Motor neuron (in vitro differentiated cells): ENCODE results near the gene TPSB2. TPM values are rescaled to one million over a fixed set of nuclear protein-coding genes. Genes with fewer than 3 reads are reported as not detected.
"Not testable (repeated sequence)": the region's sequence is repeated elsewhere in the genome, so short reads cannot be mapped to it uniquely, and the experiment has no call there.

ENCODE experiments used
- ATAC-seq, 8 experiments: fragments of 200-7000 bp; cut with Tn5 transposase; replicated peaks in 6 of 8; 2 replicates each; pipeline ENCODE4 v1.8.0; 2021; ENCODE audit warnings: mild to moderate bottlenecking in 8 of 8, moderate library complexity in 8 of 8
- H3K27ac ChIP-seq, 2 donors: fragments of 250-450 bp; sonication (Bioruptor Pico); 2 replicates each; pipeline ENCODE4 v1.9.0; 2021; ENCODE audit warnings: antibody characterized with exemption in 2 of 2, mild to moderate bottlenecking in 2 of 2, moderate library complexity in 1 of 2
- H3K4me1 ChIP-seq, 2 donors: fragments of 250-450 bp; sonication (Bioruptor Pico); replicated peaks in 1 of 2; 2 replicates each; pipeline ENCODE4 v1.6.1; 2021; ENCODE audit warnings: antibody characterized with exemption in 2 of 2, mild to moderate bottlenecking in 2 of 2, moderate library complexity in 1 of 2
- H3K4me3 ChIP-seq, 5 donors: fragments of 250-450 bp; sonication (Bioruptor Pico); 2 replicates each; pipeline ENCODE4 v1.9.0; 2021; ENCODE audit warnings: antibody characterized with exemption in 5 of 5, mild to moderate bottlenecking in 5 of 5, moderate library complexity in 4 of 5
- WGBS, 10 experiments: fragments of 450-650 bp; shearing (Covaris generic); methylation state at CpG; one replicate each; pipeline ENCODE4 v1.0.0; 2022; 5-methylcytosine and 5-hydroxymethylcytosine counted together
- in situ Hi-C, 9 experiments: fragments of 400-800 bp; cut with MboI; loops; one replicate each; pipeline ENCODE4 v1.15.0; 2021; ENCODE audit warnings: low sequenced_read_pairs in 9 of 9, low pct_unique_long_range_greater_than_20kb in 2 of 9; ENCODE audit not compliant: unreplicated experiment in 9 of 9
- total RNA-seq, 8 experiments: library from RNA; unstranded; fragments of 300-600 nt; gene quantifications; 2 replicates each; pipeline versions ENCODE4 v1.2.3 to v1.2.4, GENCODE V29; 2022

Gene TPSB2
- total RNA-seq, 8 experiments from 2014 or later, result 0.25 to 0.62 (median 0.51) TPM; not detected in 5

DNA sequence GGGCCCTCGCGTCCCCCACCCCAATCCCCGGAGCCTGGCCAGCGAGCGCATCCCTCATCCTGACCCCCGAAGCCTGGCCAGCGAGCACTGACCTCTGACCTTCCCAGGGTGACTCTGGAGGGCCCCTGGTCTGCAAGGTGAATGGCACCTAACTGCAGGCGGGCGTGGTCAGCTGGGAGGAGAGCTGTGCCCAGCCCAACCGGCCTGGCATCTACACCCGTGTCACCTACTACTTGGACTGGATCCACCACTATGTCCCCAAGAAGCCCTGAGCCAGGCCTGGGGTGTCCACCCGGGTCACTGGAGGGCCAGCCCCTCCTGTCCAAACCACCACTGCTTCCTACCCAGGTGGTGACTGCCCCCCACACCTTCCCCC is 28.2 kb upstream of the TPSB2 start:
- Histone ChIP-seq H3K4me3 (no peak overlapping the region), H3K27ac (no peak overlapping the region), H3K4me1 (peaks cover 0 to 6% of the 10 kb centered on the region in 2 donors)
- WGBS, 10 experiments, result 83% methylated on average over 2 of the region's 12 CpGs; no CpG with 5 or more reads in 9 of the 10 experiments
- no peak for ATAC-seq
- in situ Hi-C loops, result no loop called here

- no peak for ATAC-seq
These were observed 27.7 kb upstream of the TPSB2 start for GRCh38 chr16:1257561-1258224.

GRCh38 chr16:1256874-1257322 is 26.9 kb upstream of the TPSB2 start:
- in situ Hi-C loops, result no loop called here
- ATAC-seq, result no peak
- Histone ChIP-seq H3K4me1 (peaks cover 0 to 6% of the 10 kb centered on the region in 2 donors), H3K27ac (no peak overlapping the region), H3K4me3 (no peak overlapping the region)
- WGBS, 10 experiments, result 20 to 100% (median 53%) methylated on average over 1 to 5 of the region's 22 CpGs; no CpG with 5 or more reads in 6 of the 10 experiments

More at GRCh38 chr16:1257561-1258224, 27.7 kb upstream of the TPSB2 start:
- in situ Hi-C loops, result no loop called here
- Histone ChIP-seq H3K4me1 (peaks cover 0 to 6% of the 10 kb centered on the region in 2 donors), H3K4me3 (no peak overlapping the region), H3K27ac (no peak overlapping the region)
- WGBS, 10 experiments, result 35 to 100% (median 51%) methylated on average over 1 to 5 of the region's 34 CpGs; no CpG with 5 or more reads in 7 of the 10 experiments

GRCh38 chr16:1256296-1256873 is 26.4 kb upstream of the TPSB2 start:
- in situ Hi-C loops, H3K4me1 ChIP-seq, H3K27ac ChIP-seq, ATAC-seq, H3K4me3 ChIP-seq: not testable (repeated sequence)
- WGBS, 10 experiments, result 0 to 93% (median 40%) methylated on average over 1 to 3 of the region's 23 CpGs; no CpG with 5 or more reads in 7 of the 10 experiments

DNA sequence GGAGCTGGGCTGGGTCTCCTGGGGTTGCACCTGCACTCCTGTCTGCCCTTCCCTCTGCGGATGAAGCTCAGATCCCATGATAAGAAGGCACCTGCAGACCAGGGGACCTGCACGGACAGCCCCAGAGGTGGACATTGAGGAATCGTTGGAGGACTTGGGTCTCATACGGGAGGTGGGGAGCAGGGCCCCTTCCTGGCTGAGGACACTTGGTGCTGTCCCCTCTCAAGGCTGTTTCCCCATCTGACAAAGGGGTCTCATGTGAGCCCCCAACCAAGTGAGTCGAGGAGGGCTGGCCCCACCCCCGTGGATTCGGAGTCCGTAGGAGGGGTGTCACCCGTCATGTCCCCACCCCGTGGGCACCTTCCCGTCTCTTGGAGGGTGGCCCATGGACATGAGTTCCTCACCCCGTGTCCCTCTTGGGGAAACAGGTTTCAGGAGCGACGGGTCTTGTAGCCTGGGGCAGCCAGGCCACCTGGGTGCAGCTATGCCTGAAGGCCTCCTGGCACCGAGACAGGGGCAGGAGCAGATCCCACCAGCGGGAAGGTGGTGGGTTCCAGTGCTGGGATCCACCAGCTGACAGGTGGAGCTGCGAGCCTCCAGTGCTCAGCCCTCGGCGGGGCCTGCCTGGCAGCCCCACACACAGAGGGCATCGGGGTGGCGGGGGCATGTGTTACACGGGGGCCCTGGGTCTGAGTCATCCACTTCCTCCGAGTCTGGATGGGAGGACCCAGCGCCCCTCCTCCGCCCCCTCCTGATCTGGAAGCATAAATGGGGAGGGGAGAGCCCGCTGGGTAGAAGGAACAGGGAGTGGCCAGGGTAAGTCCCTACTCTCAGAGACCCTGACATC is 25.5 kb upstream of the TPSB2 start, which contains the start of gene TPSD1:
Gene TPSD1 (plus strand): TSS at position 794 of the 847 bp plus-strand sequence. CDS start 212 bp downstream, outside the sequence.
- H3K27ac ChIP-seq, in situ Hi-C loops, H3K4me1 ChIP-seq, ATAC-seq, H3K4me3 ChIP-seq: not testable (repeated sequence)
- WGBS, 10 experiments, result no CpG with 5 or more reads among the region's 26 CpGs

DNA sequence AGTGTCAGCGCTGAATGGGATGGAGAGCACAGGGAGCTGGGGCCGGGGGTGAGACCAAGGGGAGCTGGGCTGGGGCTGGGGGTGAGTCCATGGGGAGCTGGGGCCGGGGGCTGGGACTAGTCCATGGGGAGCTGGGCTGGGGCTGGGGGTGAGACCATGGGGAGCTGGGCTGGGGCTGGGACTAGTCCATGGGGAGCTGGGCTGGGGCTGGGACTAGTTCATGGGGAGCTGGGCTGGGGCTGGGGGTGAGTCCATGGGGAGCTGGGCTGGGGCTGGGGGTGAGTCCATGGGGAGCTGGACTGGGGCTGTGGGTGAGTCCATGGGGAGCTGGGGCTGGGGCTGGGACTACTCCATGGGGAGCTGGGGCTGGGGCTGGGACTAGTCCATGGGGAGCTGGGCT is 24.8 kb upstream of the TPSB2 start:
- H3K4me3 ChIP-seq, H3K4me1 ChIP-seq, H3K27ac ChIP-seq, in situ Hi-C loops, ATAC-seq: not testable (repeated sequence)
- no CpG with 5 or more reads among the region's 3 CpGs for WGBS, 10 experiments

DNA sequence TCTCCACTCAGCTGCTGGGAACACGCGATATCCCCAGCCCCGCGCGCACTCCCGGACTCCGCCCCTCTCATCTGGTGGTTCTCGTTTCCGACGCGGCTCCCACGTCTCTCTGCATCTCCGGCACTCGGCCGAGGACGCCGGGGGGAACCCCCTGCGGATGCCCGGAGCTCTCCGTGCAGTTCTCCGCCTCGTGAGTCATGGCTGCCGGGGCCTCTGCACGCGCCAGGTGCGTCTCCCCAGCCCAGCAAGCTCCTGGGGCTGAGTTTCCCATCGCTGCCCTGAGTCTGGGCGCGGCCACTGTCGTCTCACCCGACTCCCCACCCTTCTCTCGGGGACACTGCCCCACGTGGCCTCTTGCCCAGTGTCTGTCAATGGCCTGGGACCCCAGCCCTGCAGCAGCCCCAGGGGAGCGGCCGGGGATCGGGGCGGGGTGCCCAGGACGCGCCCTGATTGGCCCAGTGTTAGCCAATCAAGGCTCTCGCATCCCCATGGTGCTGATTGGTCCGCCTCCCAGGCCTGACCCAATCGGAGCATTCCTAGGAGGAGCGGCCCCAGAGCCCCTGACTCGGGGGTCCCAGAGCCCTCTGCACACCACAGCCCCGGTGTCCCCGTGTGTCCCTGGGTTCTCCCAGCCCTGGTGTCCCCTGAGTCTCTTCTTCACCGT is 23.8 kb upstream of the TPSB2 start:
- H3K27ac ChIP-seq, in situ Hi-C loops, H3K4me3 ChIP-seq, H3K4me1 ChIP-seq: not testable (repeated sequence)
- peak in 7 of 8 experiments; percentile 10 to 94 (median 67) for ATAC-seq
- no CpG with 5 or more reads among the region's 47 CpGs for WGBS, 10 experiments

- H3K27ac ChIP-seq, H3K4me3 ChIP-seq, H3K4me1 ChIP-seq, in situ Hi-C loops: not testable (repeated sequence)
- peak; percentile 21 to 84 (median 68) for ATAC-seq
- WGBS, 10 experiments, result no CpG with 5 or more reads among the region's 43 CpGs
These were observed 19.2 kb upstream of the TPSB2 start for GRCh38 chr16:1249031-1249755.

GRCh38 chr16:1247903-1248537 is 18.0 kb upstream of the TPSB2 start:
- in situ Hi-C loops, H3K27ac ChIP-seq, H3K4me1 ChIP-seq, ATAC-seq, H3K4me3 ChIP-seq: not testable (repeated sequence)
- WGBS, 10 experiments, result 65 to 89% (median 76%) methylated on average over 2 to 5 of the region's 14 CpGs; no CpG with 5 or more reads in 6 of the 10 experiments

DNA sequence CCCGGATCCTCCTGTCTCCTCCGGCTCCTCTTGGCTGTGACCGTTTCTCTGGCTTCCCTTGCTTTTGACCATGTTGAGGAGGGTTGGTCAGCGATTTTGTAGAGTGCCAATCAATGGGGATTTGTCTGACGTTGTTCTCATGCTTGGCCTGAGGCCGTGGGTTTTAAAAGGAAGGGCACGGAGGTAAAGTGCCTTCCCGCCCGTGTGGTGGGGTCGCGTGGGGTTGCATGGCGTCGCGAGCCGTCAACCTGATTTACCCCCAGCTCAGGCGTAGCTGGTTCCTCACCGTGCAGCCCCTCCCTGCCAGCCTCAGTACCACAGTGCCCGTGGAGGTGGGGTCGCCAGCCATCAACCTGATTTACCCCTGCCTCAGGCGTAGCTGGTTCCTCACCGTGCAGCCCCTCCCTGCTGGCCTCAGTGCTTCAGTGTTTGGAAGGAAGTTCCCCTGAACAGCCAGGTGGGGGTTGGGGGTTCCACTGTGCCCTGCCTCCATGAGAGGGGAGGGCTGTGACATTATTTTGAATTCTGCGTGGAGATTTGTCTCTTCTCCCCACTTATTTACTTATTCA is 15.6 kb upstream of the TPSB2 start:
- Histone ChIP-seq H3K4me3 (no peak overlapping the region), H3K4me1 (no peaks in the 10 kb centered on the region), H3K27ac (no peak overlapping the region)
- WGBS, 10 experiments, result 0 to 88% (median 51%) methylated on average over 1 to 7 of the region's 22 CpGs; no CpG with 5 or more reads in 1 of the 10 experiments
- in situ Hi-C loops, result no loop called here
- no peak for ATAC-seq

- Histone ChIP-seq H3K27ac (no peak overlapping the region), H3K4me1 (no peaks in the 10 kb centered on the region), H3K4me3 (no peak overlapping the region)
- ATAC-seq, result no peak
- 74 to 90% (median 80%) methylated on average over 1 to 9 of the region's 12 CpGs; no CpG with 5 or more reads in 7 of the 10 experiments for WGBS, 10 experiments
- in situ Hi-C loops, result no loop called here
These were observed 14.9 kb upstream of the TPSB2 start for GRCh38 chr16:1244881-1245280.
